GM23338 (cell line): ENCODE results near the gene SMYD5.

ENCODE experiments used
- CREB1 ChIP-seq: fragments of 250-450 bp; sonication (Bioruptor Pico); IDR thresholded peaks from 2 replicates; pipeline ENCODE4 v1.5.0; 2020; ENCODE audit warnings: low read depth, mild to moderate bottlenecking, moderate library complexity
- EZH2 ChIP-seq: fragments of 200-600 bp; sonication (generic); IDR thresholded peaks from one replicate; pipeline ENCODE4 v1.8.0; 2017; ENCODE audit warnings: antibody characterized with exemption, mild to moderate bottlenecking, low read depth; ENCODE audit not compliant: unreplicated experiment
- EZH2phosphoT487 ChIP-seq: fragments of 200-600 bp; sonication (generic); IDR thresholded peaks from one replicate; pipeline ENCODE4 v1.8.1; 2018; ENCODE audit warnings: antibody characterized with exemption; ENCODE audit not compliant: unreplicated experiment
- JUNB ChIP-seq: IDR thresholded peaks from one replicate; pipeline ENCODE4 v1.6.1; 2016; ENCODE audit warnings: antibody characterized with exemption; ENCODE audit not compliant: unreplicated experiment
- POLR2AphosphoS5 ChIP-seq: IDR thresholded peaks from 2 replicates; pipeline ENCODE4 v1.6.1; 2016; ENCODE audit warnings: antibody characterized with exemption, low read depth
- STAT1 ChIP-seq: IDR thresholded peaks from one replicate; pipeline ENCODE4 v1.6.1; 2016; ENCODE audit warnings: antibody characterized with exemption; ENCODE audit not compliant: unreplicated experiment
- TF ChIP-seq, protein P1 (sequence below), 2 experiments: fragments of 200-600 bp in 1 of 2; sonication (generic) in 1 of 2; conservative IDR thresholded peaks; 2 replicates each; pipeline versions ENCODE4 v1.5.1 to v1.6.1; 2016 to 2017; ENCODE audit warnings: antibody characterized with exemption in 2 of 2, low read depth in 2 of 2, mild to moderate bottlenecking in 2 of 2, moderate library complexity in 1 of 2
- TF ChIP-seq, protein P2 (sequence below): IDR thresholded peaks from one replicate; pipeline ENCODE4 v1.6.1; 2018; ENCODE audit warnings: antibody characterized with exemption; ENCODE audit not compliant: unreplicated experiment

DNA sequence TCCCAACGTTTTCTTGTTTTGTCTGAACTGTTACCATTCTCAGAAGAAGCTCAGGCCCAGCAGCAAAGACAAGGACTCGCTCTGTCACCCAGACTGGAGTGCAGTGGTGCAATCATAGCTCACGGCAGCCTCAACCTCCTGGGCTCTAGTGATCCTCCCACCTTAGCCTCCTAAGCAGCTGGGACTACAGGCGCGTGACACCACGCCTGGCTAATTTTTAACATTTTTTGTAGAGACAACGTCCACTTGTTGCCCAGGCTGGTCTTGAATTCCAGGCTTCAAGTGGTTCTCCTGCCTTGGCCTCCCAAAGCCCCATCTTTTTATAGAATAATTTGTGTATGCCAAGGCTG is 2.0 kb upstream of the SMYD5 start:
- TF ChIP-seq, protein P1, sequence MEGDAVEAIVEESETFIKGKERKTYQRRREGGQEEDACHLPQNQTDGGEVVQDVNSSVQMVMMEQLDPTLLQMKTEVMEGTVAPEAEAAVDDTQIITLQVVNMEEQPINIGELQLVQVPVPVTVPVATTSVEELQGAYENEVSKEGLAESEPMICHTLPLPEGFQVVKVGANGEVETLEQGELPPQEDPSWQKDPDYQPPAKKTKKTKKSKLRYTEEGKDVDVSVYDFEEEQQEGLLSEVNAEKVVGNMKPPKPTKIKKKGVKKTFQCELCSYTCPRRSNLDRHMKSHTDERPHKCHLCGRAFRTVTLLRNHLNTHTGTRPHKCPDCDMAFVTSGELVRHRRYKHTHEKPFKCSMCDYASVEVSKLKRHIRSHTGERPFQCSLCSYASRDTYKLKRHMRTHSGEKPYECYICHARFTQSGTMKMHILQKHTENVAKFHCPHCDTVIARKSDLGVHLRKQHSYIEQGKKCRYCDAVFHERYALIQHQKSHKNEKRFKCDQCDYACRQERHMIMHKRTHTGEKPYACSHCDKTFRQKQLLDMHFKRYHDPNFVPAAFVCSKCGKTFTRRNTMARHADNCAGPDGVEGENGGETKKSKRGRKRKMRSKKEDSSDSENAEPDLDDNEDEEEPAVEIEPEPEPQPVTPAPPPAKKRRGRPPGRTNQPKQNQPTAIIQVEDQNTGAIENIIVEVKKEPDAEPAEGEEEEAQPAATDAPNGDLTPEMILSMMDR (conservative IDR thresholded peaks at IDR 0.05; ENCODE audit: low read depth in 2 of 2), result no peak
- no peak for TF ChIP-seq POLR2AphosphoS5
- no peak for TF ChIP-seq JUNB
- TF ChIP-seq, protein P2, sequence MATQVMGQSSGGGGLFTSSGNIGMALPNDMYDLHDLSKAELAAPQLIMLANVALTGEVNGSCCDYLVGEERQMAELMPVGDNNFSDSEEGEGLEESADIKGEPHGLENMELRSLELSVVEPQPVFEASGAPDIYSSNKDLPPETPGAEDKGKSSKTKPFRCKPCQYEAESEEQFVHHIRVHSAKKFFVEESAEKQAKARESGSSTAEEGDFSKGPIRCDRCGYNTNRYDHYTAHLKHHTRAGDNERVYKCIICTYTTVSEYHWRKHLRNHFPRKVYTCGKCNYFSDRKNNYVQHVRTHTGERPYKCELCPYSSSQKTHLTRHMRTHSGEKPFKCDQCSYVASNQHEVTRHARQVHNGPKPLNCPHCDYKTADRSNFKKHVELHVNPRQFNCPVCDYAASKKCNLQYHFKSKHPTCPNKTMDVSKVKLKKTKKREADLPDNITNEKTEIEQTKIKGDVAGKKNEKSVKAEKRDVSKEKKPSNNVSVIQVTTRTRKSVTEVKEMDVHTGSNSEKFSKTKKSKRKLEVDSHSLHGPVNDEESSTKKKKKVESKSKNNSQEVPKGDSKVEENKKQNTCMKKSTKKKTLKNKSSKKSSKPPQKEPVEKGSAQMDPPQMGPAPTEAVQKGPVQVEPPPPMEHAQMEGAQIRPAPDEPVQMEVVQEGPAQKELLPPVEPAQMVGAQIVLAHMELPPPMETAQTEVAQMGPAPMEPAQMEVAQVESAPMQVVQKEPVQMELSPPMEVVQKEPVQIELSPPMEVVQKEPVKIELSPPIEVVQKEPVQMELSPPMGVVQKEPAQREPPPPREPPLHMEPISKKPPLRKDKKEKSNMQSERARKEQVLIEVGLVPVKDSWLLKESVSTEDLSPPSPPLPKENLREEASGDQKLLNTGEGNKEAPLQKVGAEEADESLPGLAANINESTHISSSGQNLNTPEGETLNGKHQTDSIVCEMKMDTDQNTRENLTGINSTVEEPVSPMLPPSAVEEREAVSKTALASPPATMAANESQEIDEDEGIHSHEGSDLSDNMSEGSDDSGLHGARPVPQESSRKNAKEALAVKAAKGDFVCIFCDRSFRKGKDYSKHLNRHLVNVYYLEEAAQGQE, result no peak
- no peak for TF ChIP-seq CREB1
- no peak for TF ChIP-seq EZH2
- no peak for TF ChIP-seq EZH2phosphoT487
- no peak for TF ChIP-seq STAT1
